HG03175 (cell line): Measurements from ENCODE around the gene ZNF532.
"Not testable (repeated sequence)": the region's sequence is repeated elsewhere in the genome, so short reads cannot be mapped to it uniquely, and the experiment has no call there.

Experiments used
- ATAC-seq: cut with Tn5 transposase; IDR thresholded peaks from one replicate; pipeline ENCODE4 v1.9.1; 2021; ENCODE audit warnings: mild to moderate bottlenecking, moderate library complexity; ENCODE audit not compliant: unreplicated experiment

ZNF532 gene

GRCh38 chr18:58898010-58898799 lies 33.5 kb downstream of the ZNF532 start:
- no peak for ATAC-seq

GRCh38 chr18:58900015-58900649 lies 35.5 kb downstream of the ZNF532 start:
- no peak for ATAC-seq

- ATAC-seq = no peak
These were observed 36.5 kb downstream of the ZNF532 start for GRCh38 chr18:58901143-58901542.

- ATAC-seq = no peak
These were observed 37.1 kb downstream of the ZNF532 start for GRCh38 chr18:58901783-58902182.

- no peak for ATAC-seq
These were observed 38.3 kb downstream of the ZNF532 start for GRCh38 chr18:58902961-58903360.

GRCh38 chr18:58903533-58903932 lies 38.9 kb downstream of the ZNF532 start:
- ATAC-seq = no peak

GRCh38 chr18:58905777-58906428 lies 41.2 kb downstream of the ZNF532 start:
- ATAC-seq = no peak

- ATAC-seq = no peak
These were observed 43.3 kb downstream of the ZNF532 start for GRCh38 chr18:58908006-58908405.

- ATAC-seq = no peak
These were observed 44.8 kb downstream of the ZNF532 start for GRCh38 chr18:58909521-58909920.

- ATAC-seq = no peak
These were observed 46.6 kb downstream of the ZNF532 start for GRCh38 chr18:58911241-58911640.

- no peak for ATAC-seq
These were observed 47.1 kb downstream of the ZNF532 start for GRCh38 chr18:58911766-58912165.

- no peak for ATAC-seq
These were observed 50.5 kb downstream of the ZNF532 start for GRCh38 chr18:58915006-58915799.

GRCh38 chr18:58915995-58916394 lies 51.3 kb downstream of the ZNF532 start:
- ATAC-seq = no peak

GRCh38 chr18:58919934-58920333 lies 55.3 kb downstream of the ZNF532 start:
- not testable (repeated sequence) for ATAC-seq

GRCh38 chr18:58922995-58923394 lies 58.3 kb downstream of the ZNF532 start:
- ATAC-seq = no peak

- ATAC-seq = no peak
These were observed 59.8 kb downstream of the ZNF532 start for GRCh38 chr18:58924473-58924872.

- no peak for ATAC-seq
These were observed 63.0 kb downstream of the ZNF532 start for GRCh38 chr18:58927659-58928058.

GRCh38 chr18:58928386-58928785 lies 63.7 kb downstream of the ZNF532 start:
- no peak for ATAC-seq

- ATAC-seq = no peak
These were observed 64.5 kb downstream of the ZNF532 start for GRCh38 chr18:58929206-58929605.

GRCh38 chr18:58934356-58934755 lies 69.7 kb downstream of the ZNF532 start:
- ATAC-seq = no peak

GRCh38 chr18:58934933-58935577 lies 70.4 kb downstream of the ZNF532 start:
- ATAC-seq = no peak
